Heart right ventricle (tissue), 16 donors: ENCODE measurements around the gene PTDSS2. TPM values are rescaled to one million over a fixed set of nuclear protein-coding genes. Genes with fewer than 3 reads are reported as not detected.

Source experiments
- ATAC-seq, 8 donors: fragments of 200-7000 bp; cut with Tn5 transposase; one replicate each; pipeline ENCODE4 v1.9.1; 2020; ENCODE audit warnings: mild to moderate bottlenecking in 8 of 8, moderate library complexity in 8 of 8, moderate number of reproducible peaks in 1 of 8
- DNase-seq, 2 donors: peaks; one replicate each; pipeline ENCODE4 v3.0.0-alpha.2; 2020
- H3K27ac ChIP-seq, 10 donors: fragments of 200-600 bp; sonication (generic) in 2 of 10; one replicate each; pipeline versions ENCODE4 v1.5.0 to v1.8.0; 2020 to 2022; ENCODE audit warnings: mild to moderate bottlenecking in 3 of 10
- H3K27me3 ChIP-seq, 7 donors: fragments of 200-600 bp; one replicate each; pipeline ENCODE4 v1.8.0; 2021 to 2022; ENCODE audit warnings: mild to moderate bottlenecking in 2 of 7
- H3K36me3 ChIP-seq, 9 donors: fragments of 200-600 bp; sonication (generic) in 1 of 9; one replicate each; pipeline versions ENCODE4 v1.5.0 to v1.8.0; 2020 to 2022; ENCODE audit warnings: mild to moderate bottlenecking in 2 of 9
- H3K4me1 ChIP-seq, 9 donors: fragments of 200-600 bp; sonication (generic) in 1 of 9; one replicate each; pipeline versions ENCODE4 v1.5.0 to v1.8.0; 2020 to 2022; ENCODE audit warnings: mild to moderate bottlenecking in 4 of 9
- H3K4me3 ChIP-seq, 10 donors: fragments of 200-600 bp; sonication (generic) in 2 of 10; one replicate each; pipeline versions ENCODE4 v1.5.0 to v1.8.0; 2020 to 2022; ENCODE audit warnings: mild to moderate bottlenecking in 7 of 10, moderate library complexity in 2 of 10
- H3K9me3 ChIP-seq, 11 donors: fragments of 200-600 bp in 10 of 11; sonication (generic) in 2 of 11; one replicate each; pipeline versions ENCODE4 v1.5.0 to v1.8.0; 2013 to 2022; ENCODE audit warnings: mild to moderate bottlenecking in 2 of 11, control low read depth in 1 of 11, moderate library complexity in 1 of 11
- WGBS, 2 donors: extraction: QIAGEN DNeasy Blood & Tissue Kit; methylation state at CpG; one replicate each; pipeline ENCODE4 v1.1.7; 2013; ENCODE audit warnings: inconsistent platforms in 1 of 2; 5-methylcytosine and 5-hydroxymethylcytosine counted together
- intact Hi-C, 10 donors: fragments of 100-400 bp; cut with DNase I; formaldehyde crosslinking; loops; one replicate each; pipeline versions ENCODE4 v1.11.1 to v1.14.2; 2022
- polyA plus RNA-seq, 2 donors: library from polyadenylated mRNA; stranded (reverse); fragments of 200-250 nt; gene quantifications; one replicate each; pipeline ENCODE4 v1.2.3, GENCODE V29; 2013
- total RNA-seq, 10 donors: library from RNA; stranded (reverse); fragmentation: NEBNext Ultra II Directional in 3 of 10; extraction: Animal tissue kit (Norgen Biotek cat#: 25700) in 3 of 10; gene quantifications; one replicate each; pipeline versions ENCODE4 v1.2.1 to v1.2.4, GENCODE V29; 2021 to 2023
- TF ChIP-seq, protein P1 (sequence below), 9 donors: fragments of 200-600 bp; sonication (generic) in 2 of 9; IDR thresholded peaks; one replicate each; pipeline versions ENCODE4 v1.5.0 to v1.8.0; 2021 to 2022; ENCODE audit warnings: antibody characterized with exemption in 9 of 9, mild to moderate bottlenecking in 5 of 9, moderate library complexity in 1 of 9
- donor health status: Arrhythmogenic right ventricular cardiomyopathy.
- donor health status: ischemic (EF 13 %, LVEDD 7.1; RV severe dilation, severe dysfunction).
- donor health status: healthy with polysubstance abuse.
- donor health status: DM: no; HTN: yes; CAD: no.
- donor health status: DM: no; HTN: no; CAD: no.
- donor health status: ischemic (EF 25% LVEDD 6.9; RV normal size, moderate dysfunction).
- donor health status: ischemic (EF 25% LVEDD 5.7; RV mildly dilated, moderate dysfunction).
- donor health status: healthy.
- donor health status: DM: yes; HTN: yes; CAD: no.
- donor health status: Ischemic cardiomyopathy.
- donor health status: ischemic (EF 35%, LVEDD 5.7; RV mildly dilated, moderate dysfunction).
- donor health status: nonischemic (EF 11% LVEDD 7.7; RV severe dilation, severe dysfunction).
- donor health status: DM: yes; HTN: yes; CAD: no.
- donor health status: PGD.
- donor health status: ischemic (EF 29% LVEDD 5.4; RV normal size, mild dysfunction).
- donor health status: nonischemic (EF 23%, LVEDD 6.1; RV moderate dilation, normal function).

The PTDSS2 gene
- total and polyA plus RNA-seq, 12 donors = 16.7 to 55.5 (median 26.3) TPM

DNA sequence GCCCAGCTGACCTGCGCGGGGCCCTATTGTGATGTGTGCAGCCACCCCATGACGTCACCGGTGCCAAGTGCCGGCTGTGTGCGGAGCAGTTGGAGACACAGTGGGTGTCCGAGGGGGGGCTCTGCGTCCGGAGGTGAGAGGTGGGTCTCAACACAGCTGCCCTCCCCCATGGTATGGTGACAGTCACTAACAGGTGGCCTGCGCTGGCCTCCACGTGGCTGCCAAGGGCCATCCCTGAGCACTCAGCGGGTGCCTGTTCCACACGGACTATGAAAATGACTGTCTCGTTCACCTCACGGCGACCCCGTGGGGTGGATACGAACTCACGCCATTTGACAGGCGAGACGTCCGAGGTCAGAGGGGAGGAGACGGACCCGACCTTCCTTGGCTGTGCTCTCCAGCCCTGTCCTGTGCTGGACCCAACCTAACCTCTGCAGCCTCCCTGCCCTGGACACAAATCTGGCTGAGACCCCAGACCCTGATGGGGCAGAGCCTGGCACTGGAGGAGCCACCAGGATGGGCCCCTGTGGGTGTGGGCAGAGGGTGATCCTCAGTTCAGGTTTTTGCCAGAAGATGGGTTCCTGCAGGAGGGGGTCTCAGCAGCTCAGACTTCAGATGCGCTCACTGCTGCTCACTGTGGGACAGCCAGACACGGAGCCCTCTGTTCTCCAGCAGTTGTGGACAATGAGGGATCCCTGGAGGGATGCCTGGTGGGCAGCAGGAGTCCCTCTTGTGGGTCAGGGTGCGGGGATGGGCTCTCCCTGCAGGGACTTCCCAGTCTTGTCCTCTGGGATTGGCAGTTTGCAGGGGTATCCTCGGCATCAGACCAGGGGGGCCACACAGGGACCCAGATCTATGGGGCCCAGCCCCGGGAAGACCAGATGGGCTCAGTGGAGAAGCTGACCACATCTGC lies 79.0 kb downstream of the PTDSS2 start:
- TF ChIP-seq, protein P1, sequence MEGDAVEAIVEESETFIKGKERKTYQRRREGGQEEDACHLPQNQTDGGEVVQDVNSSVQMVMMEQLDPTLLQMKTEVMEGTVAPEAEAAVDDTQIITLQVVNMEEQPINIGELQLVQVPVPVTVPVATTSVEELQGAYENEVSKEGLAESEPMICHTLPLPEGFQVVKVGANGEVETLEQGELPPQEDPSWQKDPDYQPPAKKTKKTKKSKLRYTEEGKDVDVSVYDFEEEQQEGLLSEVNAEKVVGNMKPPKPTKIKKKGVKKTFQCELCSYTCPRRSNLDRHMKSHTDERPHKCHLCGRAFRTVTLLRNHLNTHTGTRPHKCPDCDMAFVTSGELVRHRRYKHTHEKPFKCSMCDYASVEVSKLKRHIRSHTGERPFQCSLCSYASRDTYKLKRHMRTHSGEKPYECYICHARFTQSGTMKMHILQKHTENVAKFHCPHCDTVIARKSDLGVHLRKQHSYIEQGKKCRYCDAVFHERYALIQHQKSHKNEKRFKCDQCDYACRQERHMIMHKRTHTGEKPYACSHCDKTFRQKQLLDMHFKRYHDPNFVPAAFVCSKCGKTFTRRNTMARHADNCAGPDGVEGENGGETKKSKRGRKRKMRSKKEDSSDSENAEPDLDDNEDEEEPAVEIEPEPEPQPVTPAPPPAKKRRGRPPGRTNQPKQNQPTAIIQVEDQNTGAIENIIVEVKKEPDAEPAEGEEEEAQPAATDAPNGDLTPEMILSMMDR (IDR thresholded peaks at IDR 0.05) = no peak

DNA sequence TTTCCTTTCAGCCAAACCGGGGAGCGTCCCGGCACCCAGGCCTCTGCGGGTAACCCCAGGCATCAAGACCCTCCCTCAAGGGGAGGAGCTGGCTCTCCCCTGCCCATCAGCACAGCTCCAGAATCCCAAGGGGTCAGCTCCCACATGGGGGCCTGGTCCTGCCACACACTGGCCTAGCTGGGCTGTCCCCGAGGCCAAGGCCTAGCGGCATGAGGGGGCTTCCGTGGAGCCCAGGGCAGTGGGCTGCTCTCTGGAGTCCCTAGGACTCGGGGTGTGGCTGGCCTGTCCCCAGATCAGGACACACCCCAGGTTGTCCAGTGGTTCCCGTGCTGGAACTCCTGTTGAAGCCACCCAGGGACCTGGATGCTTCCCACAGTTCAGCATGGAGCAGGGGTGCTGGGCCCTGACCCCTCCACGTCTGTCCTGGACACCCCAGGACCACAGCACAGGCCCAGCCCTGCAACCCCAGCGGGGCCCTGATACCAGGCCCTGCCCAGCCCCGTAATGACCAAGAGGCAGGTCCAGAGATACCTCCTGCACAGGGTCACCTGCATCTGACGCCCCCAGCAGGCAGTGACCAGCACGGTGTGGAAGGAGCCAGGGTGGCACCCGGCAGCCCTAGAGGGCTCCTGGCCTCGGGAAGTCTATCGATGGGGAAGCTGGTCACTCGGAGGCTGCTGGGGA lies 79.8 kb downstream of the PTDSS2 start:
- H3K36me3 ChIP-seq = peaks cover 0 to 38% (median 16%) of the 10 kb centered on the region in 9 donors
- TF ChIP-seq, protein P1 (IDR thresholded peaks at IDR 0.05) = no peak
- ATAC-seq (no peak), DNase-seq (no peak)
- no peaks in the 10 kb centered on the region for H3K27me3 ChIP-seq
- peaks cover 9 to 31% (median 21%) of the 10 kb centered on the region in 9 donors for H3K4me1 ChIP-seq
- no peak overlapping the region for H3K27ac ChIP-seq
- WGBS, 2 donors = 81 to 85% methylated on average over 18 of the region's 18 CpGs
- no peak overlapping the region for H3K4me3 ChIP-seq
- no peaks in the 10 kb centered on the region for H3K9me3 ChIP-seq
- intact Hi-C loops = loop anchor here in 1 of 10 donors (10.0 kb wide), 1 partner anchor 95 kb away; the partner anchor contains the start of genes CDHR5 and SCT

More for the DNA sequence above, 79.0 kb downstream of the PTDSS2 start:
- no peaks in the 10 kb centered on the region for H3K9me3 ChIP-seq
- no peak overlapping the region for H3K27ac ChIP-seq
- peaks cover 2 to 23% (median 13%) of the 10 kb centered on the region in 9 donors for H3K4me1 ChIP-seq
- DNase-seq (no peak), ATAC-seq (no peak)
- H3K36me3 ChIP-seq = peaks cover 0 to 38% (median 16%) of the 10 kb centered on the region in 9 donors
- intact Hi-C loops = no loop called here
- whole genome bisulfite sequencing, 2 donors = 78 to 81% methylated on average over 29 of the region's 29 CpGs
- no peaks in the 10 kb centered on the region for H3K27me3 ChIP-seq
- H3K4me3 ChIP-seq = no peak overlapping the region

DNA sequence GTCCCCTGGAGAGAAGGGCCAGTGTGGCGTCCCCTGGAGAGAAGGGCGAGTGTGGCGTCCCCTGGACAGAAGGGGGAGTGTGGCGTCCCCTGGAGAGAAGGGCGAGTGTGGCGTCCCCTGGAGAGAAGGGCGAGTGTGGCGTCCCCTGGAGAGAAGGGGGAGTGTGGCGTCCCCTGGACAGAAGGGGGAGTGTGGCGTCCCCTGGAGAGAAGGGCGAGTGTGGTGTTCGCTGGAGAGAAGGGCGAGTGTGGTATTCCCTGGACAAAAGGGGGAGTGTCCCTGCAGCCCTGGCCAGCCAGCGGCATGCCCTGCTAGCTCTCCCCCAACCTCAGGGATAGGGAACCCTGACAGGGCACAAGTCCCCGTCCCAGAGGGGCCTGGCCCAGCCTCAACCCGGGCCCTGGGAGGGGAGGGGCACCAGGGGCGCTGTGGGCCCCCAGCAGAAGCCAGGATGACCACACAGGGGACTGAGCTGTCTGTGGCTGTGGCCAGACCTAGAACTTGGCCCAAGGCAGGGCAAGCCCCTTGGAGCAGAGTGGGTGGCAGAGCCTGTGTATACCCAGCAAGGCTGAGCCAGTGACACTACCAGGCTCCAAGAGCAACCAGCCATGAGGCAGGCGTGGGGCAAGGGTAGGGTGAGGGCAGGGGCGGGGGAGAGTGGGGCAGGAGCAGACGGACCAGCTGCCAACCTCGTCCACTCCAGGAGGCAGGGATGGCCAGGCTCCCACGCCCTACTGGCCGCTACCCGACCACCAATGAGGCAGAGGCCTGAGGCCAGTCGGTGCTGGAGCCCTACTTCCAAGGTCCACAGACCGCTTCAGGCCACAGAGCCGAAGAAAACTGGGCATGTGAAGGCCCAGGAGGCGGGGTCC lies 81.1 kb downstream of the PTDSS2 start:
- intact Hi-C loops = loop anchor here in 1 of 10 donors (10.0 kb wide), 1 partner anchor 94 kb away; the partner anchor contains the start of genes CDHR5 and SCT
- DNase-seq = no peak
- peaks cover 0 to 3% (median 0%) of the 10 kb centered on the region in 7 donors for H3K27me3 ChIP-seq
- no peak overlapping the region for H3K4me3 ChIP-seq
- TF ChIP-seq, protein P1 (IDR thresholded peaks at IDR 0.05) = no peak
- no peak overlapping the region for H3K27ac ChIP-seq
- peaks cover 0 to 38% (median 16%) of the 10 kb centered on the region in 9 donors for H3K36me3 ChIP-seq
- no peak for ATAC-seq
- no peaks in the 10 kb centered on the region for H3K9me3 ChIP-seq
- 87 to 90% methylated on average over 27 to 28 of the region's 28 CpGs for WGBS, 2 donors
- H3K4me1 ChIP-seq = peaks cover 9 to 36% (median 23%) of the 10 kb centered on the region in 9 donors
